GM12875 (cell line): ENCODE measurements around the gene AUH.

Experiments
- H3K4me3 ChIP-seq: one replicate; pipeline ENCODE4 v1.5.1; 2011; ENCODE audit warnings: low read depth, low read length, control low read depth
- TF ChIP-seq, protein P1 (sequence below): IDR thresholded peaks from 2 replicates; pipeline ENCODE4 v1.5.1; 2011; ENCODE audit warnings: low read depth, mild to moderate bottlenecking, control low read depth, inconsistent platforms, low read length, moderate library complexity, borderline replicate concordance; ENCODE audit not compliant: insufficient read depth

Gene AUH

DNA sequence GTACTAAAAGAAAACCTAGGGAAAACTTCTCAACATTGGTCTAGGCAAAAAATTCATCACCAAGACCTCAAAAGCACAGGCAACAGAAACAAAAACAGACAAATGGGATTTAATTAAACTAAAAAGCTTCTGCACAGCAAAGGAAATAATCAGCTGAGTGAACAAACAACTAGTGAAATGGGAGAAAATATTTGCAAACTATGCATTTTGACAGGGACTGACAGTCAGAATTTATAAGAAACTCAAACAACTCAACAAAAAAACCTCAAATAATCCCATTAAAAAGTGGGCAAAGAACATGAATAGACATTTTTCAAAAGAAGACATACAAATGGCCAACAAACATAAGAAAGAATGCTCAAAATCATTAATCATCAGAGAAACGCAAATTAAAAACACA, 189.4 kb downstream of the AUH start:
- TF ChIP-seq, protein P1, sequence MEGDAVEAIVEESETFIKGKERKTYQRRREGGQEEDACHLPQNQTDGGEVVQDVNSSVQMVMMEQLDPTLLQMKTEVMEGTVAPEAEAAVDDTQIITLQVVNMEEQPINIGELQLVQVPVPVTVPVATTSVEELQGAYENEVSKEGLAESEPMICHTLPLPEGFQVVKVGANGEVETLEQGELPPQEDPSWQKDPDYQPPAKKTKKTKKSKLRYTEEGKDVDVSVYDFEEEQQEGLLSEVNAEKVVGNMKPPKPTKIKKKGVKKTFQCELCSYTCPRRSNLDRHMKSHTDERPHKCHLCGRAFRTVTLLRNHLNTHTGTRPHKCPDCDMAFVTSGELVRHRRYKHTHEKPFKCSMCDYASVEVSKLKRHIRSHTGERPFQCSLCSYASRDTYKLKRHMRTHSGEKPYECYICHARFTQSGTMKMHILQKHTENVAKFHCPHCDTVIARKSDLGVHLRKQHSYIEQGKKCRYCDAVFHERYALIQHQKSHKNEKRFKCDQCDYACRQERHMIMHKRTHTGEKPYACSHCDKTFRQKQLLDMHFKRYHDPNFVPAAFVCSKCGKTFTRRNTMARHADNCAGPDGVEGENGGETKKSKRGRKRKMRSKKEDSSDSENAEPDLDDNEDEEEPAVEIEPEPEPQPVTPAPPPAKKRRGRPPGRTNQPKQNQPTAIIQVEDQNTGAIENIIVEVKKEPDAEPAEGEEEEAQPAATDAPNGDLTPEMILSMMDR = no peak
- no peak overlapping the region for H3K4me3 ChIP-seq

DNA sequence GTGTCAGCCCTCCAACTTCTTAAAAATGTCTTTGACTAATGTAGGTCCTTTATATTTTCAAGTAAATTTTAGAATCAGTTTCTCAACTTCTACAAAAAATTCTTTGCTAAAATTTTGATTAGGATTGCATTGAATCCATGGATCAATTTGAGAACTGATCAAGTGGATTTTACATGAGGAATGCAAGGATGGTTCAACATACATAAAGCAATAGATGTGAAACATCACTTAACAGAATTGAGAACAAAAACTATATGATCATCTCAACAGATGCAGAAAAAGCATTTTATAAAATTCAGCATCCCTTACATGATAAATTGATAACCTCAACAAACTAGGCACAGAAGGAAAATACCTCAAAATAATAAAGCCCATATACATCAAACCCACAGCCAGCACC, 190.8 kb downstream of the AUH start:
- no peak overlapping the region for H3K4me3 ChIP-seq

DNA sequence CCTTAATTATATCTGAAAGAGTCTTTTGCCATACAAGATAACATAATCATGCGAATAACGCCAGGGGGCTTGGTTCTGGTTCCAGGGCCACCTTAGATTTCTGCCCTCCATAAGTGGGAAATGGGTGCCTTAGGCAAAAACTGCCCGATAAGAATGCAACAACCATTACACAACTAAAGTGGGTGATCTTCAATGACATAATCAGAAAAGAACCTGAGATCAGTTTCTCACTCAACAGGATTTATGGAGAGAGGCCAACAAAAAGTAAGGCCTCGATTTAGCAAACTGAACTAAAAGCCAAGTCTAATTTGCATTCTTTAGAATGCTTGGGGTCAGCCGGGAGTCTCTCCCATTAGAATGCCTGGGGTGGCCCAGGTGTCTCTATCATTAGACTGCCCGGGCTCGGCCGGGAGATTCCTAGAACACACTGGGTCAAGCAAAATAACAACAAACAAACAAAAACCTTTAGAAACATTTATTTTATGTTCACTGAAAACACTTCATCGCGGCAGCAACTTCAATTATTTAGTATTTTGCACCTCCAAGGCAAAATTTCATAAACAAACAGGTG, 194.8 kb downstream of the AUH start:
- TF ChIP-seq, protein P1 = no peak

More for the DNA sequence above, 190.8 kb downstream of the AUH start:
- TF ChIP-seq, protein P1 = no peak

GRCh38 chr9:91164724-91165520, 196.8 kb downstream of the AUH start:
- no peak overlapping the region for H3K4me3 ChIP-seq
- TF ChIP-seq, protein P1 = no peak

More for the DNA sequence above, 194.8 kb downstream of the AUH start:
- no peak overlapping the region for H3K4me3 ChIP-seq
